HepG2 (cell line): Measurements from ENCODE around the gene ACTR1B. TPM values are rescaled to one million over a fixed set of nuclear protein-coding genes. Genes with fewer than 3 reads are reported as not detected.

Experiments
- ATAC-seq: fragments of 200-7000 bp; cut with Tn5 transposase; 3 replicates; pipeline ENCODE4 v1.9.1; 2020; ENCODE audit warnings: mild to moderate bottlenecking, moderate library complexity
- BruUV-seq: library from RNA; stranded (reverse); fragments of 400-500 nt; replicated peaks from 2 replicates; lab custom pipeline; 2021; lab: Mats Ljungman, UMichigan
- CTCF ChIA-PET: fragments of 300-600 bp; formaldehyde crosslinking; extraction: SDS; loops from one replicate; lab custom pipeline; 2021; ENCODE audit warnings: low total read pairs, inconsistent platforms, low intra/inter-chr PET ratio; lab: Yijun Ruan, JAX
- POLR2A ChIA-PET: fragments of 350-600 bp; sonication (Branson Sonifier 250); formaldehyde crosslinking; loops from one replicate; lab custom pipeline; 2020; ENCODE audit warnings: antibody characterized with exemption, inconsistent platforms; lab: Yijun Ruan, JAX
- DNase-seq: peaks from one replicate; pipeline ENCODE4 v3.0.0-alpha.2; 2015; ENCODE audit warnings: low spot score
- FAIRE-seq: peaks from 3 replicates; lab custom pipeline; 2011; peaks lifted over from hg19 to GRCh38; lab: Jason Lieb, UNC
- H2AFZ ChIP-seq: one replicate; pipeline ENCODE4 v1.6.1; 2011; ENCODE audit warnings: low read length, inconsistent platforms
- H3K27ac ChIP-seq: fragments of 300-600 bp; 3 replicates; pipeline ENCODE4 v1.8.0; 2011; ENCODE audit warnings: mixed run types, mild to moderate bottlenecking, mixed read lengths, low read length, inconsistent platforms; ENCODE audit not compliant: insufficient read depth; ENCODE audit errors: extremely low read length
- H3K27me3 ChIP-seq, 2 experiments: fragments of 200-600 bp in 1 of 2; 2 replicates in 1 of 2; 3 replicates in 1 of 2; pipeline versions ENCODE4 v1.6.0 to v1.8.0; 2011; ENCODE audit warnings: low read length in 2 of 2, mild to moderate bottlenecking in 2 of 2, moderate library complexity in 2 of 2, inconsistent platforms in 1 of 2; ENCODE audit not compliant: insufficient read depth in 2 of 2, control insufficient read depth in 1 of 2
- H3K36me3 ChIP-seq, 2 experiments: fragments of 200-600 bp in 1 of 2; replicated peaks in 1 of 2; 2 replicates in 1 of 2; 3 replicates in 1 of 2; pipeline versions ENCODE4 v1.5.1 to v1.8.0; 2011; ENCODE audit warnings: low read length in 2 of 2, inconsistent platforms in 1 of 2; ENCODE audit not compliant: insufficient read depth in 2 of 2, control insufficient read depth in 1 of 2
- H3K4me1 ChIP-seq: 2 replicates; pipeline ENCODE4 v1.5.1; 2012; ENCODE audit warnings: low read length, inconsistent platforms; ENCODE audit not compliant: insufficient read depth
- H3K4me2 ChIP-seq: 2 replicates; pipeline ENCODE4 v1.6.0; 2011; ENCODE audit warnings: low read depth, low read length, inconsistent platforms
- H3K4me3 ChIP-seq, 3 experiments: fragments of 200-600 bp in 1 of 3; sonication (generic), shearing (Covaris generic) in 1 of 3; replicated peaks in 1 of 3; 2 replicates each; pipeline ENCODE4 v1.5.1; 2011 to 2016; ENCODE audit warnings: low read length in 3 of 3, inconsistent platforms in 2 of 3, low read depth in 2 of 3, mild to moderate bottlenecking in 2 of 3, control low read depth in 1 of 3, mixed read lengths in 1 of 3; ENCODE audit not compliant: insufficient read depth in 1 of 3
- H3K79me2 ChIP-seq: one replicate; pipeline ENCODE4 v1.6.1; 2011; ENCODE audit warnings: low read length, inconsistent platforms; ENCODE audit not compliant: insufficient read depth
- H3K9ac ChIP-seq: 2 replicates; pipeline ENCODE4 v1.6.0; 2011; ENCODE audit warnings: mild to moderate bottlenecking, low read depth, low read length, inconsistent platforms; ENCODE audit not compliant: insufficient read depth
- H3K9me3 ChIP-seq: 2 replicates; pipeline ENCODE4 v1.5.1; 2012; ENCODE audit warnings: mild to moderate bottlenecking, low read length
- H4K20me1 ChIP-seq: 2 replicates; pipeline ENCODE4 v1.6.0; 2011; ENCODE audit warnings: inconsistent platforms, mild to moderate bottlenecking, low read length, moderate library complexity; ENCODE audit not compliant: insufficient read depth
- CREB1 ChIP-seq, 2 experiments: fragments of 450-650 bp in 1 of 2; IDR thresholded peaks; 2 replicates each; pipeline ENCODE4 v1.6.1; 2016 to 2017; ENCODE audit warnings: control low read depth in 1 of 2, mild to moderate bottlenecking in 1 of 2, missing compliant biosample characterization in 1 of 2, missing genetic modification characterization in 1 of 2
- GLI4 ChIP-seq: sonication (generic); formaldehyde crosslinking; IDR thresholded peaks from 2 replicates; pipeline ENCODE4 v1.5.1; 2020; ENCODE audit warnings: missing genetic modification reagents, mild to moderate bottlenecking, moderate library complexity, borderline replicate concordance
- HMG20B ChIP-seq: conservative IDR thresholded peaks from 2 replicates; pipeline ENCODE4 v1.6.1; 2016; ENCODE audit warnings: missing genetic modification reagents, missing compliant biosample characterization
- MATR3 ChIP-seq: sonication (generic); formaldehyde crosslinking; IDR thresholded peaks from 2 replicates; pipeline ENCODE4 v1.4.0; 2020; ENCODE audit warnings: missing genetic modification reagents
- SIX1 ChIP-seq: sonication (generic); formaldehyde crosslinking; IDR thresholded peaks from 2 replicates; pipeline ENCODE4 v1.4.0; 2020; ENCODE audit warnings: missing genetic modification reagents, borderline replicate concordance
- ZNF20 ChIP-seq: sonication (generic); formaldehyde crosslinking; IDR thresholded peaks from 2 replicates; pipeline ENCODE4 v1.4.0; 2020; ENCODE audit warnings: mild to moderate bottlenecking, moderate library complexity, missing genetic modification reagents
- WGBS: methylation state at CpG from one replicate; pipeline ENCODE4 v1.1.6; 2017; ENCODE audit warnings: low lambda C conversion rate; 5-methylcytosine and 5-hydroxymethylcytosine counted together
- in situ Hi-C: cut with HindIII; loops from 2 replicates; pipeline ENCODE4 v1.10.0; 2017; ENCODE audit warnings: low pct_unique_long_range_greater_than_20kb; ENCODE audit not compliant: extremely low pct_ligation_motif_present
- intact Hi-C: fragments of 100-400 bp; cut with micrococcal nuclease; formaldehyde crosslinking; loops from one replicate; pipeline ENCODE4 v1.10.0; 2022; ENCODE audit not compliant: unreplicated experiment
- polyA plus RNA-seq, 8 experiments: library from polyadenylated mRNA; depleted of rRNA in 3 of 8; stranded (reverse) in 7 of 8; unstranded in 1 of 8; fragments of >200 nt; fragmentation: Illumina TruSeq in 4 of 8; extraction: Trizol in 4 of 8; gene quantifications; 2 replicates each; pipeline versions ENCODE4 v1.2.1 to v1.2.3, GENCODE V29; 2011 to 2016; ENCODE audit warnings: low read depth in 4 of 8, missing spikeins in 1 of 8, mixed read lengths in 1 of 8; ENCODE audit not compliant: insufficient read depth in 1 of 8
- total RNA-seq, 5 experiments: library from RNA; depleted of rRNA; stranded (reverse); fragments of >200 nt; fragmentation: Illumina TruSeq; extraction: Trizol; gene quantifications; 2 replicates each; pipeline ENCODE4 v1.2.3, GENCODE V29; 2016; ENCODE audit warnings: low read depth in 1 of 5
- TF ChIP-seq, protein P1 (sequence below): IDR thresholded peaks from 2 replicates; pipeline ENCODE4 v1.6.1; 2016; ENCODE audit warnings: mild to moderate bottlenecking

Gene ACTR1B
- total and polyA plus RNA-seq, 2 of the 13 experiments (the other 11 are each of a cell fraction or from before 2014, with no cell fraction given): 61.7 to 76.7 TPM

DNA sequence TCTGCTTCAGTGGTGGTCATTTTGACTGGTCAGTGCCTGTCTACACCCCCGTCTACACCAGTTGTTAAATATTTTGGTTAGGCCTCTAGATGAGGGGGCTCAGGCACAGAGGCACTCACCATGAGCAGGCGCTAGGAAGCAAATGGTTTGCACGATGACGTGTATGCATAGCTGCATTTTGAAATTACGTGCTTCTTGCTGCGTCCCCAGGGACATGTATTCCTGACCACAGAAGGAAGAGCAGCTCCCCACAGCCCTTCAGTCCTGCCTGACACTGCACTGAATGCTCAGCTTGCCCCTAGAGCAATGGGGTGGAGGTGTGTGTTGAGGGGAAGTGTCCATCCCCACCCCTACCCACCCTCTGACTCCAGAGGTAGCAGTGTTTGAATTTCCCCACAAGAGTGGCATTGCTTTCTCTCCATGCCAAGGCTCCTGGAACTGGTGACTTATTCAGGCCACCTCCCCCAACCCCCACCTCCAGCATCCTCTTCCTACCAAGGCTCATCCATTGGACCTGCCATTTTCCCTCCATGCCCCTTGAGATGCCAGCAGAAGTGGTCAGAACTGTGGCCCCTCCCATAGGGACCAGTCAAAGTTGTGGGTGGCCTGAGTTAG, 38.1 kb upstream of the ACTR1B start:
- Histone ChIP-seq H4K20me1 (no peaks in the 10 kb centered on the region), H3K4me1 (peaks cover 20% of the 10 kb centered on the region), H3K9ac (no peak overlapping the region), H3K9me3 (no peaks in the 10 kb centered on the region), H3K36me3 (no peaks in the 10 kb centered on the region), H3K27ac (no peak overlapping the region), H3K79me2 (no peaks in the 10 kb centered on the region), H3K4me3 (no peak overlapping the region), H3K27me3 (no peaks in the 10 kb centered on the region; a peak in 1 of 5 replicates), H2AFZ (no peak overlapping the region), H3K4me2 (no peak overlapping the region)
- TF ChIP-seq HMG20B (CRISPR knock-in tag): no peak
- TF ChIP-seq SIX1: no peak
- TF ChIP-seq CREB1 (IDR thresholded peaks at IDR 0.05): peak; percentile 27; the same call in 1 of the 2 replicates
- TF ChIP-seq CREB1 (CRISPR knock-in tag; IDR thresholded peaks at IDR 0.05): no peak
- no peak for TF ChIP-seq GLI4 (CRISPR knock-in tag)
- no peak for TF ChIP-seq MATR3
- in situ Hi-C loops: loop anchor here (5.0 to 10.0 kb wide), 2 partner anchors 40 to 683 kb away; no protein-coding TSS in a partner anchor
- FAIRE-seq (no peak), ATAC-seq (no peak), DNase-seq (no peak)
- ChIA-PET CTCF (no interaction called here), POLR2A (no interaction called here)
- 41% methylated on average over 6 of the region's 6 CpGs for WGBS
- BruUV-seq: no TSS peak
- intact Hi-C loops: loop anchor here (5.0 kb wide), 1 partner anchor 45 kb away; no protein-coding TSS in a partner anchor

DNA sequence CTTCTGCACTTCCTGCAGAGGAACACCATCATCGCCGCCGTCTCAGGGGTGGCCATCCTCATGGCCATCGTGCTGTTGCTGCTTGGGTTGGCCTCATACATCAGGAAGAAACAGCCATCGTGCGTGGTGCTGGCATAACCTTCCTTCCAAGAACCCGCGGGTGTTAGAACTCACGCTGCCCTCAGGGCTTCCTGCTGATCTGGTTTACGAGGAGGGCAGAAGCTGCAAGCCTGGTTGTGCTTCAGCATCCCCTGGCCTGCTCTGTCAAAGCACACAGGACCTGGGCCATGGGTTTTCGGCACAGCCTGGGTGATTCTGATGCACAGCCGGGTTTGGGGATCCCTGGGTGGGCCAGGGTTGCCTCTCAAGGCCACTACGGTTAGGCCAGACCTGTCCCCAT, 37.3 kb upstream of the ACTR1B start:
- in situ Hi-C loops (loop anchor here (5.0 to 10.0 kb wide), 2 partner anchors 41 to 684 kb away; no protein-coding TSS in a partner anchor), intact Hi-C loops (loop anchor here (5.0 kb wide), 1 partner anchor 46 kb away; no protein-coding TSS in a partner anchor)
- POLR2A ChIA-PET: no interaction called here
- no peak overlapping the region for H2AFZ ChIP-seq
- BruUV-seq: no TSS peak
- no peak for FAIRE-seq
- 63% methylated on average over 12 of the region's 13 CpGs for WGBS
- no peak overlapping the region for H3K4me3 ChIP-seq
- peaks cover 23% of the 10 kb centered on the region for H3K4me1 ChIP-seq
- no peak overlapping the region for H3K27ac ChIP-seq
- H3K9ac ChIP-seq: no peak overlapping the region
- CTCF ChIA-PET: interaction anchor here (6.4 kb wide), 1 partner anchor 110 kb away, joined by 267 read pairs; no protein-coding TSS in a partner anchor
- no peak for ATAC-seq
- no peak for DNase-seq
- H3K36me3 ChIP-seq: no peaks in the 10 kb centered on the region
- no peaks in the 10 kb centered on the region for H3K9me3 ChIP-seq
- H3K27me3 ChIP-seq: no peaks in the 10 kb centered on the region; a peak in 1 of 5 replicates
- no peaks in the 10 kb centered on the region for H3K79me2 ChIP-seq
- TF ChIP-seq, protein P1, sequence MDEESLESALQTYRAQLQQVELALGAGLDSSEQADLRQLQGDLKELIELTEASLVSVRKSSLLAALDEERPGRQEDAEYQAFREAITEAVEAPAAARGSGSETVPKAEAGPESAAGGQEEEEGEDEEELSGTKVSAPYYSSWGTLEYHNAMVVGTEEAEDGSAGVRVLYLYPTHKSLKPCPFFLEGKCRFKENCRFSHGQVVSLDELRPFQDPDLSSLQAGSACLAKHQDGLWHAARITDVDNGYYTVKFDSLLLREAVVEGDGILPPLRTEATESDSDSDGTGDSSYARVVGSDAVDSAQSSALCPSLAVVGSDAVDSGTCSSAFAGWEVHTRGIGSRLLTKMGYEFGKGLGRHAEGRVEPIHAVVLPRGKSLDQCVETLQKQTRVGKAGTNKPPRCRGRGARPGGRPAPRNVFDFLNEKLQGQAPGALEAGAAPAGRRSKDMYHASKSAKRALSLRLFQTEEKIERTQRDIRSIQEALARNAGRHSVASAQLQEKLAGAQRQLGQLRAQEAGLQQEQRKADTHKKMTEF: no peak
- TF ChIP-seq ZNF20 (CRISPR knock-in tag): no peak
- no peaks in the 10 kb centered on the region for H4K20me1 ChIP-seq
- no peak overlapping the region for H3K4me2 ChIP-seq
